Activated T-cell treated with anti-CD3 and anti-CD28 coated beads for 4 hours (primary cell): ENCODE results near the gene TBC1D14.

Experiments
- DNase-seq: peaks from one replicate; pipeline ENCODE4 v3.0.0-alpha.2; 2020

The TBC1D14 gene

DNA sequence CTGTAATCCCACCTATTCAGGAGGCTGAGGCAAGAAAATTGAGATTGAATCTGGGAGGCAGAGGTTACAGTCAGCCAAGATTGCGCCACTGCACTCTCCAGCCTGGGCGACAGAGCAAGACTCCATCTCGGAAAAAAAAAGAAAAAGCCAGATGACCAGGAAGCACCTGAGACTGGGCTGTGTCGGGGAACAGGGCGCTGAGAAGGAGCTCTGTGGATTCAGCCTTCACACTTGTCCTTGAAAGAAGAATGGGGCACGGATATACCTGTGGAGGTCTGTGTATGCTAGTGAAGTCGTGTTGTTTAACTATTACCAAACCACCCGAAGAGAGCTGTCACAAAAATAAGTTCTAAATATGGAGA, 94.2 kb downstream of the TBC1D14 start:
- DNase-seq = no peak

GRCh38 chr4:7004331-7004730, 94.7 kb downstream of the TBC1D14 start:
- no peak for DNase-seq

DNA sequence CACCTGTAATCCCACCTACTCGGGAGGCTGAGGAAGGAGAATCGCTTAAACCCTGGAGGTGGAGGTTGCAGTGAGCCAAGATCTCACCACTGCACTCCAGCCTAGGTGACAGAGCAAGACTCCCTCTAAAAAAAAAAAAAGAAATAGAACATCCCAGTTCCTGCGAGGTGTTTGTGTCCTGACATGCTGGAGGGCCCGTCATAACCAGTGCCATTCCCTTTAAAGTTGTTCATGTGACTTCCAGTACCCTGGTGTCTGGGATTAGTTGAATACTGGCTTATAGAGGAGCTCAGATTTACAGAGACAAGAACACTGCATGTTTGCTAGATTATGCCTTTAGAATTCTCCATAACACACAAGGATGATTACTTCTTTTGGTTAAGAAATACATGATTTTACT, 95.9 kb downstream of the TBC1D14 start:
- no peak for DNase-seq

DNA sequence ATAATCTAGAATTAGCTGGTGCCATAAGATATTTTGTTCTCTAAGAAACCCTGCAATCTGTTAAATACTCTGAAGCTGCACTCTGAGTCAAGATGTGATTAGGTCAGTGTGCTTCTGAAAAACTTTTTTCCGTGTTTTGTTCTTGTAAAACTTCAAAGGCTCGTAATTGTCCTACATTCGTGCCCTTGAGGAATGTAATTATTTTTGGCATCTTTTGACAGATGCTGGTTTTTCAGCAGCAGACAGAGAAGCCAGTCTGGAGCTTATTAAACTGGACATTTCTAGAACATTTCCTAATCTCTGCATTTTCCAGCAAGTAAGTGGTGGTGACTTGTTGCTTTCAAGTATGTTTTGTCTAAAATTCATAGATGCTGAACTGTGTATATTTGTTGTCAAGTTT, 96.8 kb downstream of the TBC1D14 start:
- no peak for DNase-seq

DNA sequence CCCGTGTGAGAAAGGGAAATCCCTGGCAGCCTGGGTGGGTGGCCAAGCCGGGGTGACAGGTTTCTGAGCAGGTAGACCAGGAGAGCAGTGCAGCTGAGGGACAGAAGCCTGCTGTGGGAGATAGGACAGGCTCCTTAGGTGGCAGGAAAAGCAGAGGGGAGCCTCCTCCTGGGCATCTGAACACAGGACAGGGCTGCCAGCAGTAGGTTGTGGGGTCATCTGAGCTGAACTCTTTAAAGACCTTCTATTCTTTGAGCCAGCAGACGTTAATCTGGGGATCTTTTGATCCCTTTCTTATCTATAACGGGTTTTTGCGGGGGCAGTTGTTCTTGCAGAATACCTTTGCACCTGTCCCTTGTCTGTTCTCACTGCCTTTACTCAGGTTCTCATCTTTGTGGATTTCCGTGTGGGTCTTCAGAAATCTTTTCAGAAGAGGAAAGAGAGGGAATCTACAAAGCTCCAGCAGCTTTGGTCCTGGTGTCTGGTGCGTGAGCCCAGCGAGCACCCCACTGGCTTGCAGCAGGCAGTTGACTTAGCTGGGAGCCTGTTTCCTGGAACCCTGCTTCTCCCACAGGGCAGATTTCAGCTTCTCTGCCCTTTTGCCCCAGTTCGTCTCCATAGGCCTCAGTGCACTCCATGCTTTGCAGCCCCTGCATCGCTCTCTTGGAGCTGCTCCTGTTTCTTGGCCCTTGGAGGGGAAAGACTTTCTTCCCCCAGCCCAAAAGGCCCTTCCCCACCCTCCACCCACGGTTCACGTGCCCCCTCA, 97.7 kb downstream of the TBC1D14 start:
- no peak for DNase-seq

GRCh38 chr4:7007944-7008343, 98.3 kb downstream of the TBC1D14 start:
- no peak for DNase-seq

GRCh38 chr4:7009564-7009963, 99.9 kb downstream of the TBC1D14 start:
- DNase-seq = no peak

- no peak for DNase-seq
These were observed 103.5 kb downstream of the TBC1D14 start for GRCh38 chr4:7013175-7013574.

- DNase-seq = no peak
These were observed 105.2 kb downstream of the TBC1D14 start for GRCh38 chr4:7014815-7015214.

- DNase-seq = no peak
These were observed 105.9 kb downstream of the TBC1D14 start for GRCh38 chr4:7015383-7016035.

GRCh38 chr4:7016086-7016485, 106.5 kb downstream of the TBC1D14 start:
- DNase-seq = no peak

DNA sequence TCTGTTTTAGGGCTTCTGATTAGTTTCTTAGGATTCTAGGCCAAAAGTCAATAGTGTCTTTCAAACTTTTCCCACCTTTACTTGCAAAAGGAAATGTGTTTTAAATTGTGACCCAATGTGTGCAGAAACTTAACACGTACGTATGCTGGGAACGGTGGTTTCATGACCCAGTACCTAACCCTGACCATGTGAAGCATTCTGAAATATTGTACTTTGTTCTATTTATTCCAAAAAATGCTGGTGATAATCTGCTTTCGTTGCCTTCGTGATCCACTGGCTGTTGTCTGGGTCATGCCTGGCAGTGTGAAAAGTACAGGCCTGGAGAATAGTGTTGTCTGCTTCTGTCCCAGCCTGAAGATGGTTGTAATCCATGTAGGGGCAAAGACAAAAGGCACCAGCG, 106.9 kb downstream of the TBC1D14 start:
- DNase-seq = no peak

- no peak for DNase-seq
These were observed 107.9 kb downstream of the TBC1D14 start for GRCh38 chr4:7017446-7018048.

GRCh38 chr4:7018281-7018680, 108.7 kb downstream of the TBC1D14 start:
- DNase-seq = no peak

DNA sequence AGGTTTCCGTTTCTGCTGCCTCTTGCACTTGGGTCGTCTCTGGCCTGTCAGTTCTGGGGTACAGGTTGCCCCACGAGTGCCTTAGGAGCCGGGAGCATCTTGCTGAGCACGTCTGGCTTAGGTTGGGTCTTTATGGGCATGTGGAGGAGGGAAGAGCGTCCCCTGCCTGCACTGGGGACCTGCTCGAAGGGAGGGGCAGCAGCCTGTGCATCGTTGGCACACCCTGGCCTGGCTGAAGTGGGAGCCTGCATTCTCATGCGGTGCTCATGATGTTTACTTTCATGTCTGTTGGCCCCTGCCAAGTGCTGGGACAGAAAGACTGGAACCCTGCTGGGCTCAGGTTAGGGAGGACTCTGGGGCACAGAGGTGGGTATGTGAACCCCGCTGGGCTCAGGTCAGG, 109.7 kb downstream of the TBC1D14 start:
- no peak for DNase-seq

DNA sequence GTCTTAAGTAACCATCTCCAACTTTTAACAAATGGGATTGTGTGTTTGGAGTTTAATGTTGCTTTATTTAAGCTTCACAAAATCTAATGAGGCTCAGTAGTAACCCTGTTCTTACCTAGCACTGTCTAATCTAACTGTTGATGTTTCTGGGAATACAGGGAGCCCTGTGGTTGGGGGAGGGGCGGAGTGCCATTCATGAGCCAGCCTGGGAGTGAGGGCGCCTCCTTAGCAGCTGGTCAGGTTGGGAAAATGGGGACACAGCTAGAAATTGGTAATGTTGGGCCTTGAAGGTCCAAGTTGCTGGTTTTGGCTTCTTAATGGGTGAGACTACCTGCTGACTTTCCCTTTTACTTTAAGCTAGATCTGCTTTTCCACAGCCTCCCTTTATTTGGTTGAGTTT, 110.7 kb downstream of the TBC1D14 start:
- DNase-seq = no peak

- DNase-seq = no peak
These were observed 111.2 kb downstream of the TBC1D14 start for GRCh38 chr4:7020856-7021255.

DNA sequence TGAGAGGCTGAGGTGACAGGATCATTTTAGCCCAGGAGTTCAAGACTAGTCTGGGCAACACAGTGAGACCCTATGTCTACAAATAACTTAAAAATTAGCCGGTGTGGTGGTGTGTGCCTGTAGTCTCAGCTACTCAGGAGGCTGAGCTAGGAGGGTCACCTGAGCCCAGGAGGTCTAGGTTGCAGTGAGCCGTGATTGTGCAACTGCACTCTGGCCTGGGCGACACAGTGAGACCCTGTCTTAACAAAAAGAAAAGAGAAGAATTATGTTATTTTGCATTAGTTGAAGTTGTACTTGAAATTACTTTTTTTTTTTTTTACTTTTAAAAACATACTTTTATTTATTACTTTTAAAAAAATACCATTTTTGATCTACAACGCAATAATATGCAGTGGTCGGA, 111.7 kb downstream of the TBC1D14 start:
- no peak for DNase-seq

- no peak for DNase-seq
These were observed 112.5 kb downstream of the TBC1D14 start for GRCh38 chr4:7021930-7022664.

GRCh38 chr4:7023486-7023885, 113.9 kb downstream of the TBC1D14 start:
- DNase-seq = no peak

GRCh38 chr4:7023901-7024300, 114.3 kb downstream of the TBC1D14 start:
- no peak for DNase-seq

GRCh38 chr4:7024336-7024890, 114.8 kb downstream of the TBC1D14 start:
- no peak for DNase-seq

DNA sequence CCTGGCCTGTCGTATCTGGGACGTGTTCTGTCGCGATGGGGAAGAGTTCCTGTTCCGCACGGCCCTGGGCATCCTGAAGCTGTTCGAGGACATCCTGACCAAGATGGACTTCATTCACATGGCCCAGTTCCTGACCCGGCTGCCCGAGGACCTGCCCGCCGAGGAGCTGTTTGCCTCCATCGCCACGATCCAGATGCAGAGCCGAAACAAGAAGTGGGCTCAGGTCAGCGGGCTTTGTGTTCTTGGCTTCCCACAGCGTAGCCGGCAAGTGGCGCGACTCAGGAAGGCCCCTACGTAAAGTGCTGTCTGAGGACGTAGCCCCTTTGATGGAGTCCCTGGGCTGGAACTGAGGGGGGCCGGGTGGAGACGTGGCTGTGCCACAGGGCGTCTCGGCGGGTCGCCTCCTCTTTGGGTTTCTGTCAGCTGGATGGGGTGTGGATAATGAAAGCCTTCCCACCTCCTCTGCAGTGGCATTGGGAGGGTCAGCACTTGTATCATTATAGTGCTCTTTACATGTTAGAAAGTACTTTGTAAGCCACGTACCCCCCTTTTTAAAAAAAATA, 115.5 kb downstream of the TBC1D14 start:
- no peak for DNase-seq
